ENCODE data around the gene MOCOS. TPM values are rescaled to one million over a fixed set of nuclear protein-coding genes. Genes with fewer than 3 reads are reported as not detected.

Gene MOCOS
- total and polyA plus RNA-seq, 2 of the 13 experiments (the other 11 are each of a cell fraction or from before 2014, with no cell fraction given): 7.7 to 15.4 TPM

DNA sequence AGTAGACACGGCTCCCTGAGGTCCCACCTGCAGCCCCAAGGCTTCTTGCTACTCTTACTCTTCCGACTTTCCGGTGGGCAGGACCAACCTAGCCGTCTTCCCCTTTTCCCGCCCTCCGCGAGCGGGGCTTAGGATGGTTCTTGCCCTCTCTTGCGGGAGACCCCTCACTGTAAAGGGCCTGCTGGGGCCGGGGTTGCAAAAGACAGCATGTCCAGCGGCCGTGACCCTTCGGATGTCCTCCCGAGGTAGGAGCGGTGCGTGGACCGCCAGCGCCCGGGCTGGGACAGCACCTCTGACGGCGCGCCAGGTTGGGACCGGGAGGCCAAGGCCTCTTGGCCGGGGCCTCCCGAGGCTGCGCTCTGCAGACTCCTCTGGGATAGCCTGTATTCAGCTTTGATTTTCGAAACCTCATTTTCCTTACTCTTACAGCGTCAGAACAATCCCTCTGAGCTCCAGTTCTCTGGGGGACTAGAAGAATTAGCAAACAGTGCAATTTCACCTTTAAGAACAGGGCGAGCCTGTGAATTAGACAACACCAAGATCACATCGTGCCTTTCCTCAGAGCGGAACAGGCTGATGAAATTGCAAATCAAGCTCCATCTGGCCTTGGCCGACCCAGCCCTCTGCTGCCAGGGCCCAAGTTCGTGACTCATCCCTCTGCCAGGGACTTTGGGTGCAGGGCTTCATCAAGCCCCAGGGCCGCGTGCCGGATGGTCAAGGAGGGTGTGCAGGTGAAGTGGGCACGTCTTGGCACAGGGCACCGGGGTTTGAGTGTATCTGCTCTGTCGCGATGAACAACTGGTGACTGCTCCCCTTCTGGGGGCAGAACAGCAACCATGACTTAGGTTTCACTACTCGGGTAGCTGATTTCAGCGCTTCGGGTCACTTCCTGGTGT is 777 bp downstream of the MOCOS start (continued):
- peak; percentile 96 for TF ChIP-seq ZNF687 (CRISPR knock-in tag; IDR thresholded peaks at IDR 0.05)
- TF ChIP-seq, protein P1, sequence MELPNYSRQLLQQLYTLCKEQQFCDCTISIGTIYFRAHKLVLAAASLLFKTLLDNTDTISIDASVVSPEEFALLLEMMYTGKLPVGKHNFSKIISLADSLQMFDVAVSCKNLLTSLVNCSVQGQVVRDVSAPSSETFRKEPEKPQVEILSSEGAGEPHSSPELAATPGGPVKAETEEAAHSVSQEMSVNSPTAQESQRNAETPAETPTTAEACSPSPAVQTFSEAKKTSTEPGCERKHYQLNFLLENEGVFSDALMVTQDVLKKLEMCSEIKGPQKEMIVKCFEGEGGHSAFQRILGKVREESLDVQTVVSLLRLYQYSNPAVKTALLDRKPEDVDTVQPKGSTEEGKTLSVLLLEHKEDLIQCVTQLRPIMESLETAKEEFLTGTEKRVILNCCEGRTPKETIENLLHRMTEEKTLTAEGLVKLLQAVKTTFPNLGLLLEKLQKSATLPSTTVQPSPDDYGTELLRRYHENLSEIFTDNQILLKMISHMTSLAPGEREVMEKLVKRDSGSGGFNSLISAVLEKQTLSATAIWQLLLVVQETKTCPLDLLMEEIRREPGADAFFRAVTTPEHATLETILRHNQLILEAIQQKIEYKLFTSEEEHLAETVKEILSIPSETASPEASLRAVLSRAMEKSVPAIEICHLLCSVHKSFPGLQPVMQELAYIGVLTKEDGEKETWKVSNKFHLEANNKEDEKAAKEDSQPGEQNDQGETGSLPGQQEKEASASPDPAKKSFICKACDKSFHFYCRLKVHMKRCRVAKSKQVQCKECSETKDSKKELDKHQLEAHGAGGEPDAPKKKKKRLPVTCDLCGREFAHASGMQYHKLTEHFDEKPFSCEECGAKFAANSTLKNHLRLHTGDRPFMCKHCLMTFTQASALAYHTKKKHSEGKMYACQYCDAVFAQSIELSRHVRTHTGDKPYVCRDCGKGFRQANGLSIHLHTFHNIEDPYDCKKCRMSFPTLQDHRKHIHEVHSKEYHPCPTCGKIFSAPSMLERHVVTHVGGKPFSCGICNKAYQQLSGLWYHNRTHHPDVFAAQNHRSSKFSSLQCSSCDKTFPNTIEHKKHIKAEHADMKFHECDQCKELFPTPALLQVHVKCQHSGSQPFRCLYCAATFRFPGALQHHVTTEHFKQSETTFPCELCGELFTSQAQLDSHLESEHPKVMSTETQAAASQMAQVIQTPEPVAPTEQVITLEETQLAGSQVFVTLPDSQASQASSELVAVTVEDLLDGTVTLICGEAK (IDR thresholded peaks at IDR 0.05): no peak
- TF ChIP-seq, protein P1 (CRISPR knock-in tag; IDR thresholded peaks at IDR 0.05): no peak; the same call in 1 of the 2 replicates
- peak; percentile 55; the same call in 1 of the 2 replicates for TF ChIP-seq ELF3 (CRISPR knock-in tag; IDR thresholded peaks at IDR 0.05)
- peak in 1 of 2 experiments; percentile 10; a peak in 1 of 4 replicates for TF ChIP-seq MAFK (conservative IDR thresholded peaks at IDR 0.05 in 1 of 2, IDR thresholded peaks at IDR 0.05 in 1 of 2; ENCODE audit: low read length in 2 of 2)
- TF ChIP-seq ATF6 (CRISPR knock-in tag; conservative IDR thresholded peaks at IDR 0.05): no peak
- peak in 1 of 2 experiments; percentile 79; a peak in 2 of 4 replicates for TF ChIP-seq KLF16 (CRISPR knock-in tag; IDR thresholded peaks at IDR 0.05)
- 0 out of 2 replicates have a peak, but pooled peaks have one; percentile 6 for TF ChIP-seq ZNF230 (CRISPR knock-in tag; IDR thresholded peaks at IDR 0.05)
- TF ChIP-seq SPEN (CRISPR knock-in tag; IDR thresholded peaks at IDR 0.05; ENCODE audit: low read depth): no peak
- TF ChIP-seq NRL (CRISPR knock-in tag; IDR thresholded peaks at IDR 0.05; ENCODE audit: borderline replicate concordance): peak; percentile 77
- TF ChIP-seq ZNF564 (CRISPR knock-in tag; IDR thresholded peaks at IDR 0.05): no peak
- peak; percentile 42; the same call in 1 of the 2 replicates for TF ChIP-seq REL (CRISPR knock-in tag; conservative IDR thresholded peaks at IDR 0.05)
